Stimulated activated CD4-positive, alpha-beta T cell treated with anti-CD3 and anti-CD28 coated beads, TNF-alpha, amount 100 ng/mL, for 48 hours (primary cell): Measurements from ENCODE around the gene EDIL3.
"Not testable (repeated sequence)": the region's sequence is repeated elsewhere in the genome, so short reads cannot be mapped to it uniquely, and the experiment has no call there.

Experiments used
- DNase-seq, 3 donors: peaks; one replicate each; pipeline ENCODE4 v3.0.0-alpha.2; 2020; ENCODE audit warnings: low read depth in 3 of 3

EDIL3 gene

GRCh38 chr5:84184857-84185256 lies 199.8 kb downstream of the EDIL3 start:
- no peak for DNase-seq

GRCh38 chr5:84181093-84181492 lies 203.6 kb downstream of the EDIL3 start:
- no peak for DNase-seq

- DNase-seq, result no peak
These were observed 215.8 kb downstream of the EDIL3 start for GRCh38 chr5:84168841-84169240.

- no peak for DNase-seq
These were observed 221.0 kb downstream of the EDIL3 start for GRCh38 chr5:84163671-84164070.

GRCh38 chr5:84162695-84163094 lies 222.0 kb downstream of the EDIL3 start:
- no peak for DNase-seq

GRCh38 chr5:84160650-84161049 lies 224.0 kb downstream of the EDIL3 start:
- DNase-seq, result not testable (repeated sequence)

GRCh38 chr5:84149094-84149493 lies 235.6 kb downstream of the EDIL3 start:
- DNase-seq, result no peak

- no peak for DNase-seq
These were observed 236.0 kb downstream of the EDIL3 start for GRCh38 chr5:84148651-84149050.

GRCh38 chr5:84137541-84137940 lies 247.1 kb downstream of the EDIL3 start:
- DNase-seq, result no peak

- no peak for DNase-seq
These were observed 253.3 kb downstream of the EDIL3 start for GRCh38 chr5:84131372-84131771.

GRCh38 chr5:84130006-84130580 lies 254.6 kb downstream of the EDIL3 start:
- no peak for DNase-seq

GRCh38 chr5:84125216-84125615 lies 259.5 kb downstream of the EDIL3 start:
- DNase-seq, result no peak

GRCh38 chr5:84119252-84119651 lies 265.4 kb downstream of the EDIL3 start:
- no peak for DNase-seq

- no peak for DNase-seq
These were observed 266.1 kb downstream of the EDIL3 start for GRCh38 chr5:84118551-84118950.

GRCh38 chr5:84115727-84116126 lies 269.0 kb downstream of the EDIL3 start:
- DNase-seq, result no peak

- DNase-seq, result no peak
These were observed 271.2 kb downstream of the EDIL3 start for GRCh38 chr5:84113246-84114105.

GRCh38 chr5:84092738-84093137 lies 291.9 kb downstream of the EDIL3 start:
- no peak for DNase-seq

GRCh38 chr5:84091127-84091799 lies 293.4 kb downstream of the EDIL3 start:
- DNase-seq, result no peak

GRCh38 chr5:84088996-84089395 lies 295.7 kb downstream of the EDIL3 start:
- DNase-seq, result no peak

- DNase-seq, result no peak
These were observed 298.2 kb downstream of the EDIL3 start for GRCh38 chr5:84086511-84086910.

GRCh38 chr5:84085387-84086041 lies 299.2 kb downstream of the EDIL3 start:
- no peak for DNase-seq

- no peak for DNase-seq
These were observed 303.8 kb downstream of the EDIL3 start for GRCh38 chr5:84080908-84081307.
